Endothelial cell of umbilical vein (primary cell): Measurements from ENCODE around the gene LYSMD4. TPM values are rescaled to one million over a fixed set of nuclear protein-coding genes. Genes with fewer than 3 reads are reported as not detected.

ENCODE experiments used
- BruUV-seq: library from RNA; stranded (reverse); fragments of 400-500 nt; replicated peaks from 2 replicates; lab custom pipeline; 2021; lab: Mats Ljungman, UMichigan
- CTCF ChIA-PET: fragments of 300-600, 350-600 bp; sonication (Branson Sonifier 250); formaldehyde crosslinking; loops from one replicate; lab custom pipeline; 2021; ENCODE audit warnings: antibody characterized with exemption, inconsistent platforms; lab: Charles Lee
- POLR2A ChIA-PET: fragments of 300-600, 350-600 bp; sonication (Branson Sonifier 250); formaldehyde crosslinking; loops from one replicate; lab custom pipeline; 2021; ENCODE audit warnings: antibody characterized with exemption, inconsistent platforms; lab: Charles Lee
- DNase-seq: peaks from one replicate; pipeline ENCODE4 v3.0.0-alpha.2; 2011; ENCODE audit warnings: low read depth, low spot score
- FAIRE-seq: peaks from 2 replicates; lab custom pipeline; 2011; peaks lifted over from hg19 to GRCh38; lab: Jason Lieb, UNC
- H2AFZ ChIP-seq: 2 replicates; pipeline ENCODE4 v1.6.0; 2012; ENCODE audit warnings: low read depth, low read length, control low read depth, inconsistent platforms
- H3K27ac ChIP-seq: 2 replicates; pipeline ENCODE4 v1.5.1; 2011; ENCODE audit warnings: low read depth, mild to moderate bottlenecking, control low read depth, low read length, moderate library complexity; ENCODE audit not compliant: insufficient read depth
- H3K27me3 ChIP-seq, 2 experiments: 2 replicates each; pipeline versions ENCODE4 v1.6.0 to v1.6.1; 2011; ENCODE audit warnings: low read length in 2 of 2, mixed read lengths in 1 of 2; ENCODE audit not compliant: control insufficient read depth in 2 of 2, insufficient read depth in 2 of 2
- H3K36me3 ChIP-seq, 2 experiments: 2 replicates in 1 of 2; 3 replicates in 1 of 2; pipeline ENCODE4 v1.5.1; 2011; ENCODE audit warnings: low read length in 2 of 2, mild to moderate bottlenecking in 1 of 2, moderate library complexity in 1 of 2; ENCODE audit not compliant: control insufficient read depth in 2 of 2, insufficient read depth in 2 of 2; ENCODE audit errors: extremely low read depth in 1 of 2
- H3K4me1 ChIP-seq: 3 replicates; pipeline ENCODE4 v1.5.1; 2011; ENCODE audit warnings: mild to moderate bottlenecking, low read length; ENCODE audit not compliant: control insufficient read depth, insufficient read depth; ENCODE audit errors: extremely low read depth
- H3K4me2 ChIP-seq: 2 replicates; pipeline ENCODE4 v1.6.1; 2011; ENCODE audit warnings: low read length, control low read depth, mixed read lengths; ENCODE audit not compliant: insufficient read depth
- H3K4me3 ChIP-seq, 3 experiments: fragments of 200-600 bp in 1 of 3; sonication (generic), shearing (Covaris generic) in 1 of 3; replicated peaks in 1 of 3; 2 replicates each; pipeline ENCODE4 v1.5.1; 2011 to 2016; ENCODE audit warnings: control low read depth in 3 of 3, low read length in 3 of 3, mild to moderate bottlenecking in 2 of 3, inconsistent platforms in 1 of 3, low read depth in 1 of 3, moderate library complexity in 1 of 3; ENCODE audit not compliant: insufficient read depth in 1 of 3
- H3K79me2 ChIP-seq: 2 replicates; pipeline ENCODE4 v1.6.0; 2012; ENCODE audit warnings: low read length, inconsistent platforms; ENCODE audit not compliant: control insufficient read depth, insufficient read depth
- H3K9ac ChIP-seq: replicated peaks from 2 replicates; pipeline ENCODE3; 2011; ENCODE audit warnings: low read length, control low read depth; ENCODE audit not compliant: insufficient read depth; ENCODE audit errors: extremely low read depth
- H3K9me1 ChIP-seq: replicated peaks from 3 replicates; pipeline ENCODE4 v1.6.0; 2011; ENCODE audit warnings: mild to moderate bottlenecking, low read length; ENCODE audit not compliant: control insufficient read depth, insufficient read depth; ENCODE audit errors: extremely low read depth
- H3K9me3 ChIP-seq: replicated peaks from 2 replicates; pipeline ENCODE4 v1.5.1; 2012; ENCODE audit warnings: low read length, inconsistent platforms; ENCODE audit not compliant: control insufficient read depth, insufficient read depth
- H4K20me1 ChIP-seq: replicated peaks from 2 replicates; pipeline ENCODE3; 2011; ENCODE audit warnings: mild to moderate bottlenecking, low read length; ENCODE audit not compliant: control insufficient read depth, insufficient read depth; ENCODE audit errors: extremely low read depth
- EZH2 ChIP-seq: IDR thresholded peaks from 2 replicates; pipeline ENCODE4 v1.6.1; 2012; ENCODE audit warnings: borderline replicate concordance, low read depth, mild to moderate bottlenecking, moderate library complexity, low read length, inconsistent platforms; ENCODE audit not compliant: severe bottlenecking
- FOS ChIP-seq: IDR thresholded peaks from 2 replicates; pipeline ENCODE4 v1.6.1; 2011; ENCODE audit warnings: mild to moderate bottlenecking, low read length, moderate library complexity, borderline replicate concordance; ENCODE audit not compliant: insufficient read depth
- GATA2 ChIP-seq: IDR thresholded peaks from 2 replicates; pipeline ENCODE4 v1.7.0; 2011; ENCODE audit warnings: low read depth, mild to moderate bottlenecking, moderate library complexity, mixed read lengths, low read length; ENCODE audit not compliant: insufficient read length, insufficient read depth
- JUN ChIP-seq: IDR thresholded peaks from 2 replicates; pipeline ENCODE4 v1.6.1; 2011; ENCODE audit warnings: borderline replicate concordance, low read depth; ENCODE audit not compliant: insufficient read length, insufficient read depth
- MYC ChIP-seq: IDR thresholded peaks from one replicate; pipeline ENCODE4 v1.6.1; 2011; ENCODE audit warnings: mild to moderate bottlenecking, low read depth, low read length
- POLR2A ChIP-seq: IDR thresholded peaks from 2 replicates; pipeline ENCODE4 v1.6.1; 2012; ENCODE audit warnings: low read depth, mild to moderate bottlenecking, control low read depth, low read length
- POLR2AphosphoS5 ChIP-seq: IDR thresholded peaks from 2 replicates; pipeline ENCODE4 v1.6.1; 2012; ENCODE audit warnings: low read depth, mild to moderate bottlenecking, control low read depth, low read length, moderate library complexity; ENCODE audit not compliant: insufficient read depth
- dilution Hi-C: fragments of 300-500 bp; cut with MboI; formaldehyde crosslinking; loops from one replicate; pipeline ENCODE4 v1.15.0; 2019; ENCODE audit warnings: low sequenced_read_pairs; ENCODE audit not compliant: extremely low pct_ligation_motif_present
- intact Hi-C: fragments of 100-400 bp; cut with micrococcal nuclease; formaldehyde crosslinking; loops from one replicate; pipeline ENCODE4 v1.10.0; 2022
- polyA plus RNA-seq, 4 experiments: library from polyadenylated mRNA; depleted of rRNA in 3 of 4; stranded (reverse) in 3 of 4; unstranded in 1 of 4; fragments of >200 nt; gene quantifications; 2 replicates each; pipeline versions ENCODE4 v1.2.1 to v1.2.3, GENCODE V29; 2011 to 2012; ENCODE audit warnings: missing spikeins in 1 of 4
- total RNA-seq: library from RNA; stranded (reverse); gene quantifications from 2 replicates; pipeline ENCODE4 v1.2.3, GENCODE V29; 2021
- TF ChIP-seq, protein P1 (sequence below): IDR thresholded peaks from 2 replicates; pipeline ENCODE4 v1.6.1; 2011; ENCODE audit not compliant: insufficient read depth, insufficient read length
- TF ChIP-seq, protein P2 (sequence below), 2 donors: IDR thresholded peaks; 1 replicate in 1 of 2; 2 replicates in 1 of 2; pipeline ENCODE4 v1.5.1; 2011; ENCODE audit warnings: low read length in 2 of 2, mild to moderate bottlenecking in 2 of 2, moderate library complexity in 2 of 2, control low read depth in 1 of 2, inconsistent platforms in 1 of 2, low read depth in 1 of 2; ENCODE audit not compliant: insufficient read depth in 1 of 2; ENCODE audit errors: extremely low read depth in 1 of 2

The LYSMD4 gene
- total and polyA plus RNA-seq, 2 donors (not counting 3 experiments of a cell fraction or from before 2014, with no cell fraction given): 7.0 to 7.1 TPM

DNA sequence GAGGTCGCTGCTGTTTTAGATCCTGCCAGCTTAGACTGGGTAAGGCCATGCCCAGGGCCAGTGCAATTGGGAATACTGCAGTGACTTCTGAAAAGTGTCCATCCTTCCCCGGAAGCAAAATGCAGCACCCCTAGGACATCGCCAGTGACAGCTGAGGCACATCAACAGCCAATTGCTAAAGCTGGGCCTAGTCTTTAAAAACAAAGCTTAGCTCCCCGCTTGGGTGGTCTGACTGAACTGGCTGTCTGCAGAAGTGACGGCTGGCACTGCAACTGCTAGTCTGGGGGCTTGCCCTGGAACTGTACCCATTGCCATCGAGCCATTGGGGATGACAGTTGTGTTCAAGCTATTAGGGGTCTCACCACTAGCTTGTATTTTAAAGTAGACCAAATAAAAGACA lies 4.3 kb downstream of the LYSMD4 start:
- POLR2A ChIA-PET: no interaction called here
- DNase-seq (no peak), FAIRE-seq (no peak)
- Histone ChIP-seq H3K27ac (no peak overlapping the region), H3K27me3 (no peaks in the 10 kb centered on the region), H3K36me3 (no peaks in the 10 kb centered on the region), H3K4me2 (no peak overlapping the region), H3K9me1 (no peaks in the 10 kb centered on the region), H4K20me1 (no peaks in the 10 kb centered on the region), H3K9ac (no peak overlapping the region), H3K79me2 (no peaks in the 10 kb centered on the region), H3K9me3 (no peaks in the 10 kb centered on the region), H3K4me1 (peaks cover 5% of the 10 kb centered on the region), H2AFZ (no peak overlapping the region), H3K4me3 (no peak overlapping the region)
- TF ChIP-seq JUN (no peak), MYC (no peak), EZH2 (no peak), FOS (no peak), POLR2AphosphoS5 (no peak)
- dilution Hi-C loops (no loop called here), intact Hi-C loops (no loop called here)
- CTCF ChIA-PET: interaction anchor here (0.9 to 6.8 kb wide), 5 partner anchors 12 to 455 kb away, joined by 3 to 71 read pairs (median 4); no protein-coding TSS in a partner anchor
- BruUV-seq: no TSS peak

DNA sequence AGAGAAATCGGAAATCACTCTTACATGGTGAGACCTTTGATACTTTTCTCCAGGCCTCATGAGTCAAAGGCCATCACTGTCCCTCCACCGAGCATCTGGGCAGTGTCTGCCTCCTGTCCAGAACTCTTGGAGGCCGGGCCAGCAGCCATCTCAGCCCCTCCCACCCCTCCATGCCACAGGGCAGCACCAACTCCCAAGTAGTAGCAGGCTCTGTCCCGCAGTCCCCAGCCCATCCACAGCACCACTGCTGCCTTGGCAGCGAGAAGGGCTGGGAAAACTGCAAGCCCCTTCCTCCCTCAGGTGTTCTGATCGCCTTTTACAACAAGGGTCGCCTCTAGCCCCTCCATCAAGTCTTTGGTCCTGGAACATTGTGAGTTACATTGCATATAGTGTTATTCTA lies 5.5 kb downstream of the LYSMD4 start:
- Histone ChIP-seq H3K9me1 (no peaks in the 10 kb centered on the region), H3K36me3 (no peaks in the 10 kb centered on the region), H3K9me3 (no peaks in the 10 kb centered on the region), H3K79me2 (no peaks in the 10 kb centered on the region), H3K27ac (no peak overlapping the region), H4K20me1 (no peaks in the 10 kb centered on the region), H3K9ac (no peak overlapping the region), H3K27me3 (no peaks in the 10 kb centered on the region), H2AFZ (no peak overlapping the region), H3K4me3 (no peak overlapping the region), H3K4me2 (no peak overlapping the region), H3K4me1 (peaks cover 5% of the 10 kb centered on the region)
- DNase-seq (no peak), FAIRE-seq (no peak)
- TF ChIP-seq POLR2AphosphoS5: no peak
- no peak for TF ChIP-seq GATA2
- no peak for TF ChIP-seq POLR2A
- no peak for TF ChIP-seq JUN
- TF ChIP-seq, protein P1, sequence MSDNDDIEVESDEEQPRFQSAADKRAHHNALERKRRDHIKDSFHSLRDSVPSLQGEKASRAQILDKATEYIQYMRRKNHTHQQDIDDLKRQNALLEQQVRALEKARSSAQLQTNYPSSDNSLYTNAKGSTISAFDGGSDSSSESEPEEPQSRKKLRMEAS: no peak
- TF ChIP-seq, protein P2, sequence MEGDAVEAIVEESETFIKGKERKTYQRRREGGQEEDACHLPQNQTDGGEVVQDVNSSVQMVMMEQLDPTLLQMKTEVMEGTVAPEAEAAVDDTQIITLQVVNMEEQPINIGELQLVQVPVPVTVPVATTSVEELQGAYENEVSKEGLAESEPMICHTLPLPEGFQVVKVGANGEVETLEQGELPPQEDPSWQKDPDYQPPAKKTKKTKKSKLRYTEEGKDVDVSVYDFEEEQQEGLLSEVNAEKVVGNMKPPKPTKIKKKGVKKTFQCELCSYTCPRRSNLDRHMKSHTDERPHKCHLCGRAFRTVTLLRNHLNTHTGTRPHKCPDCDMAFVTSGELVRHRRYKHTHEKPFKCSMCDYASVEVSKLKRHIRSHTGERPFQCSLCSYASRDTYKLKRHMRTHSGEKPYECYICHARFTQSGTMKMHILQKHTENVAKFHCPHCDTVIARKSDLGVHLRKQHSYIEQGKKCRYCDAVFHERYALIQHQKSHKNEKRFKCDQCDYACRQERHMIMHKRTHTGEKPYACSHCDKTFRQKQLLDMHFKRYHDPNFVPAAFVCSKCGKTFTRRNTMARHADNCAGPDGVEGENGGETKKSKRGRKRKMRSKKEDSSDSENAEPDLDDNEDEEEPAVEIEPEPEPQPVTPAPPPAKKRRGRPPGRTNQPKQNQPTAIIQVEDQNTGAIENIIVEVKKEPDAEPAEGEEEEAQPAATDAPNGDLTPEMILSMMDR (IDR thresholded peaks at IDR 0.05; ENCODE audit: extremely low read depth in 1 of 2, insufficient read depth in 1 of 2, low read depth in 1 of 2, low read length in 2 of 2): no peak
- no peak for TF ChIP-seq EZH2
- TF ChIP-seq MYC: no peak
- no peak for TF ChIP-seq FOS
- BruUV-seq: no TSS peak
- ChIA-PET POLR2A (no interaction called here), CTCF (interaction anchor here (6.6 to 6.8 kb wide), 2 partner anchors 23 to 454 kb away, joined by 64 to 71 read pairs; no protein-coding TSS in a partner anchor)
- dilution Hi-C loops (no loop called here), intact Hi-C loops (no loop called here)
